Lung (tissue), 12 donors: ENCODE results near the gene ZFHX2. TPM values are rescaled to one million over a fixed set of nuclear protein-coding genes. Genes with fewer than 3 reads are reported as not detected.

Experiments used
- ATAC-seq: fragments of 200-7000 bp; cut with Tn5 transposase; one replicate; pipeline ENCODE4 v1.9.1; 2020; ENCODE audit warnings: moderate number of reproducible peaks; ENCODE audit not compliant: insufficient read depth, low FRiP score
- DNase-seq, 3 donors: peaks; one replicate each; pipeline ENCODE4 v3.0.0-alpha.2; 2013 to 2017
- H3K27ac ChIP-seq, 2 donors: one replicate each; pipeline ENCODE4 v1.5.1; 2013; ENCODE audit warnings: mild to moderate bottlenecking in 2 of 2, moderate library complexity in 2 of 2, control low read depth in 1 of 2, inconsistent platforms in 1 of 2, low read depth in 1 of 2, low read length in 1 of 2
- H3K27me3 ChIP-seq, 3 donors: one replicate each; pipeline ENCODE4 v1.5.1; 2013; ENCODE audit warnings: low read length in 2 of 3; ENCODE audit not compliant: control insufficient read depth in 3 of 3, insufficient read depth in 3 of 3
- H3K36me3 ChIP-seq, 4 donors: one replicate each; pipeline ENCODE4 v1.5.1; 2013; ENCODE audit warnings: low read length in 4 of 4, mild to moderate bottlenecking in 1 of 4, moderate library complexity in 1 of 4; ENCODE audit not compliant: control insufficient read depth in 4 of 4, insufficient read depth in 4 of 4
- H3K4me1 ChIP-seq, 5 donors: one replicate each; pipeline ENCODE4 v1.5.1; 2013; ENCODE audit warnings: low read length in 5 of 5, mild to moderate bottlenecking in 2 of 5, moderate library complexity in 1 of 5; ENCODE audit not compliant: control insufficient read depth in 5 of 5, insufficient read depth in 5 of 5
- H3K4me3 ChIP-seq: one replicate; pipeline ENCODE4 v1.5.1; 2013; ENCODE audit warnings: mild to moderate bottlenecking, control low read depth, moderate library complexity
- H3K9ac ChIP-seq, 2 donors: one replicate each; pipeline ENCODE4 v1.5.1; 2013; ENCODE audit warnings: low read length in 2 of 2, control low read depth in 1 of 2; ENCODE audit not compliant: insufficient read depth in 1 of 2
- H3K9me3 ChIP-seq, 4 donors: one replicate each; pipeline ENCODE4 v1.5.1; 2013; ENCODE audit warnings: low read length in 3 of 4, mild to moderate bottlenecking in 1 of 4, moderate library complexity in 1 of 4; ENCODE audit not compliant: control insufficient read depth in 4 of 4, insufficient read depth in 3 of 4
- CTCF ChIP-seq: IDR thresholded peaks from 2 replicates; pipeline ENCODE4 v1.5.1; 2012; ENCODE audit warnings: mild to moderate bottlenecking; ENCODE audit errors: control extremely low read depth, extremely low read depth
- WGBS, 2 donors: extraction: QIAGEN DNeasy Blood & Tissue Kit; methylation state at CpG; one replicate each; pipeline ENCODE4 v1.1.7; 2013; 5-methylcytosine and 5-hydroxymethylcytosine counted together
- polyA plus RNA-seq, 2 donors: library from polyadenylated mRNA; stranded (reverse); fragments of 200-250 nt; gene quantifications; one replicate each; pipeline ENCODE4 v1.2.1, GENCODE V29; 2013
- total RNA-seq, 2 donors: library from RNA; depleted of rRNA in 1 of 2; stranded (reverse); fragments of >200 nt in 1 of 2; gene quantifications; one replicate each; pipeline ENCODE4 v1.2.1, GENCODE V29; 2014 to 2021
- donor health status: control.
- donor health status: control.
- donor health status: Bipolar disorder and iron deficiency.
- donor health status: healthy.
- donor health status: DM: yes; HTN: yes; CAD: no.

The ZFHX2 gene
- total and polyA plus RNA-seq, 4 donors: 0.50 to 4.5 (median 0.75) TPM

- Histone ChIP-seq H3K4me1 (peaks cover 0 to 5% (median 0%) of the 10 kb centered on the region in 5 donors), H3K9ac (no peak overlapping the region), H3K27me3 (no peaks in the 10 kb centered on the region), H3K4me3 (no peak overlapping the region), H3K9me3 (no peaks in the 10 kb centered on the region), H3K27ac (no peak overlapping the region), H3K36me3 (peaks cover 0 to 4% (median 0%) of the 10 kb centered on the region in 4 donors)
- no peak for DNase-seq
- WGBS, 2 donors: 81 to 86% methylated on average over 3 of the region's 3 CpGs
- no peak for ATAC-seq
- no peak for TF ChIP-seq CTCF
Observed at GRCh38 chr14:23529016-23529415, 22.5 kb downstream of the ZFHX2 start.

GRCh38 chr14:23528555-23528954 is 23.0 kb downstream of the ZFHX2 start:
- H3K9me3 ChIP-seq: no peaks in the 10 kb centered on the region
- no peak overlapping the region for H3K4me3 ChIP-seq
- no peak for DNase-seq
- 97 to 100% methylated on average over 1 of the region's 1 CpG for WGBS, 2 donors
- no peaks in the 10 kb centered on the region for H3K27me3 ChIP-seq
- H3K27ac ChIP-seq: no peak overlapping the region
- ATAC-seq: no peak
- no peak overlapping the region for H3K9ac ChIP-seq
- no peak for TF ChIP-seq CTCF
- peaks cover 0 to 5% (median 0%) of the 10 kb centered on the region in 5 donors for H3K4me1 ChIP-seq
- H3K36me3 ChIP-seq: peaks cover 0 to 4% (median 0%) of the 10 kb centered on the region in 4 donors

- Histone ChIP-seq H3K27ac (no peak overlapping the region), H3K4me1 (peaks cover 0 to 5% (median 0%) of the 10 kb centered on the region in 5 donors), H3K9ac (no peak overlapping the region), H3K36me3 (peaks cover 0 to 4% (median 0%) of the 10 kb centered on the region in 4 donors), H3K4me3 (no peak overlapping the region), H3K27me3 (no peaks in the 10 kb centered on the region), H3K9me3 (no peaks in the 10 kb centered on the region)
- ATAC-seq (no peak), DNase-seq (no peak)
- TF ChIP-seq CTCF: no peak
- 87 to 92% methylated on average over 7 to 8 of the region's 8 CpGs for WGBS, 2 donors
Observed at GRCh38 chr14:23525611-23526010, 26.0 kb downstream of the ZFHX2 start.

GRCh38 chr14:23524954-23525353 is 26.6 kb downstream of the ZFHX2 start:
- Histone ChIP-seq H3K9ac (no peak overlapping the region), H3K27me3 (no peaks in the 10 kb centered on the region), H3K4me1 (peaks cover 0 to 5% (median 0%) of the 10 kb centered on the region in 5 donors), H3K9me3 (no peaks in the 10 kb centered on the region), H3K36me3 (peaks cover 0 to 4% (median 0%) of the 10 kb centered on the region in 4 donors), H3K27ac (no peak overlapping the region), H3K4me3 (no peak overlapping the region)
- ATAC-seq: no peak
- TF ChIP-seq CTCF: no peak
- no peak for DNase-seq
- 94 to 96% methylated on average over 14 of the region's 14 CpGs for WGBS, 2 donors
